Endothelial cell of umbilical vein (primary cell): ENCODE results near the gene CAMK2B.
A peak's percentile ranks its signal among the peaks of the same experiment; 100 is the strongest.

Experiments used
- EZH2 ChIP-seq: IDR thresholded peaks from 2 replicates; pipeline ENCODE4 v1.6.1; 2012; ENCODE audit warnings: borderline replicate concordance, low read depth, mild to moderate bottlenecking, moderate library complexity, low read length, inconsistent platforms; ENCODE audit not compliant: severe bottlenecking
- TF ChIP-seq, protein P1 (sequence below), 2 donors: IDR thresholded peaks; 1 replicate in 1 of 2; 2 replicates in 1 of 2; pipeline ENCODE4 v1.5.1; 2011; ENCODE audit warnings: low read length in 2 of 2, mild to moderate bottlenecking in 2 of 2, moderate library complexity in 2 of 2, control low read depth in 1 of 2, inconsistent platforms in 1 of 2, low read depth in 1 of 2; ENCODE audit not compliant: insufficient read depth in 1 of 2; ENCODE audit errors: extremely low read depth in 1 of 2

DNA sequence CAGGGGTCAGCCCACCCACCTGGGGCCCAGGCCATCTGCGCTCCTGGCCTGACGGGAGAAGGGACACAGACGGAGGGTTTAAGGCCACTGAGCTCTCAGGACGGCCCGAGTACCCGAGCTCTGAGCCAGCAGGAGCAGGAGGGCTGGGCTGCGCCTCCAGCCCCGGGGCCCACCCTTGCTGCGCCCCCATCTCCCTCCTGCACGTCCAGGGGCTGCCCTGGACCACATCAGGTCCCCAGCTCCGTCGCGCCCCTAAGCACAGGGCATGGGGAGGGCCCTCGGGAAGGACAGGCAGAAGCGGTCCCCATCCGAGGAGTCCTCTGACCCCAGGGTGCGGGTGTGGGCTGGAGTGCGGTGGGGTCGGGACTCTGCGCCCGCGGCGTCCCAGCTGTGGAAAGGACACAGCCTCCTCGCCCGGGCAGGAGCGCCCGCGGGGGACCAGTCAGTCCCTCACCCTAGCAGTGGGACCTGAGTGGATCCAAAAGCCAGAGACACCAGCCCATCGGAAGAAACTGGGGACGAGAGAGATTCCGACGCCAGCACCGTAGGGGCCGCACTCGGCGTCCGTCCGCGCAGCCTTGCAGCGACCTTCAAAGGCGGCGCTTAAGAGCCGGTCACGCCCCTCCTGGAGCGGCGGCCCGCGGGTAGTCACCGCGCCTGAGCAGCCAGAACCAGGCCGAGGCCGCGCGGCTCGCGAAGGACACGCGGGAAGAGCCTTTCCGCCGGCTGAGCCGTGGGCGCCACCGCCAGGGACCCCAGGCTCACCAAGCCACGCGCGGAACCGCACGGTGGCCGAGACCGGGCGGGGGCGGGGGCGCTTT is 15.9 kb downstream of the CAMK2B start:
- TF ChIP-seq, protein P1, sequence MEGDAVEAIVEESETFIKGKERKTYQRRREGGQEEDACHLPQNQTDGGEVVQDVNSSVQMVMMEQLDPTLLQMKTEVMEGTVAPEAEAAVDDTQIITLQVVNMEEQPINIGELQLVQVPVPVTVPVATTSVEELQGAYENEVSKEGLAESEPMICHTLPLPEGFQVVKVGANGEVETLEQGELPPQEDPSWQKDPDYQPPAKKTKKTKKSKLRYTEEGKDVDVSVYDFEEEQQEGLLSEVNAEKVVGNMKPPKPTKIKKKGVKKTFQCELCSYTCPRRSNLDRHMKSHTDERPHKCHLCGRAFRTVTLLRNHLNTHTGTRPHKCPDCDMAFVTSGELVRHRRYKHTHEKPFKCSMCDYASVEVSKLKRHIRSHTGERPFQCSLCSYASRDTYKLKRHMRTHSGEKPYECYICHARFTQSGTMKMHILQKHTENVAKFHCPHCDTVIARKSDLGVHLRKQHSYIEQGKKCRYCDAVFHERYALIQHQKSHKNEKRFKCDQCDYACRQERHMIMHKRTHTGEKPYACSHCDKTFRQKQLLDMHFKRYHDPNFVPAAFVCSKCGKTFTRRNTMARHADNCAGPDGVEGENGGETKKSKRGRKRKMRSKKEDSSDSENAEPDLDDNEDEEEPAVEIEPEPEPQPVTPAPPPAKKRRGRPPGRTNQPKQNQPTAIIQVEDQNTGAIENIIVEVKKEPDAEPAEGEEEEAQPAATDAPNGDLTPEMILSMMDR (IDR thresholded peaks at IDR 0.05; ENCODE audit: extremely low read depth in 1 of 2, insufficient read depth in 1 of 2, low read depth in 1 of 2, low read length in 2 of 2), result no peak
- TF ChIP-seq EZH2, result peak; percentile 34
